Neutrophil (primary cell): Measurements from ENCODE around the gene MLANA.
"Not testable (repeated sequence)": the region's sequence is repeated elsewhere in the genome, so short reads cannot be mapped to it uniquely, and the experiment has no call there.

ENCODE experiments used
- H3K27ac ChIP-seq: fragments of 200-600 bp; sonication (generic); 2 replicates; pipeline ENCODE4 v1.5.1; 2016; ENCODE audit warnings: mild to moderate bottlenecking, moderate library complexity
- H3K27me3 ChIP-seq: fragments of 200-600 bp; sonication (generic); 2 replicates; pipeline ENCODE4 v1.6.0; 2016; ENCODE audit warnings: mild to moderate bottlenecking
- H3K36me3 ChIP-seq: fragments of 200-600 bp; sonication (generic); 2 replicates; pipeline ENCODE4 v1.5.1; 2017
- H3K4me1 ChIP-seq, 2 experiments: fragments of 200-600 bp in 1 of 2; sonication (generic) in 1 of 2; 1 replicate in 1 of 2; 2 replicates in 1 of 2; pipeline versions ENCODE4 v1.5.1 to v1.6.1; 2013 to 2016; ENCODE audit warnings: low read depth in 1 of 2, low read length in 1 of 2, mild to moderate bottlenecking in 1 of 2, moderate library complexity in 1 of 2; ENCODE audit not compliant: control insufficient read depth in 1 of 2, insufficient read depth in 1 of 2
- H3K4me3 ChIP-seq, 2 experiments: fragments of 200-600 bp in 1 of 2; sonication (generic) in 1 of 2; 1 replicate in 1 of 2; 2 replicates in 1 of 2; pipeline ENCODE4 v1.5.1; 2013 to 2016; ENCODE audit warnings: low read depth in 1 of 2, low read length in 1 of 2, mild to moderate bottlenecking in 1 of 2, moderate library complexity in 1 of 2
- H3K9me3 ChIP-seq: fragments of 200-600 bp; sonication (generic); 2 replicates; pipeline ENCODE4 v1.5.1; 2016
- TF ChIP-seq, protein P1 (sequence below): fragments of 200-600 bp; sonication (generic); IDR thresholded peaks from 2 replicates; pipeline ENCODE4 v1.5.1; 2016; ENCODE audit warnings: antibody characterized with exemption

MLANA gene

DNA sequence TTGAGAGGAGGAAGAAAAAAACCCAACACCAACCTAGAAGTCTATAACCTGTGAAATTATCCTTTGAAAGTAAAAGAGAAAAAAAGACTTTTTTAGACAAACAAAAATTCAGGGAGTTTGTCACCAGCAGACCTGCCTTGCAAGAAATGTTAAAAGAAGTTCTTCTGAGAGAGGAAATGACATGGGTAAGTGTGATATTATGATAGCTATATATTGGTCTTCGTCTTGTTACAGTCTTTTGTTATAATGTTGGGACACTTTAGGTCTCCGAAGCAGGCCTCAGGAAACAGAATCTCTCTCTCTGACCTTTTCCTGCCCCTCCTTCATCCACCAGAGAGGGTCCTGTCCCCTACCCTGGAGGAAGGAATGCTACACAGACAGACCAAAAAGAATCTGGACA lies 16.6 kb upstream of the MLANA start:
- Histone ChIP-seq H3K27ac (no peak overlapping the region), H3K4me1 (no peaks in the 10 kb centered on the region), H3K36me3 (no peaks in the 10 kb centered on the region), H3K27me3 (no peaks in the 10 kb centered on the region), H3K4me3 (no peak overlapping the region), H3K9me3 (no peaks in the 10 kb centered on the region)
- TF ChIP-seq, protein P1, sequence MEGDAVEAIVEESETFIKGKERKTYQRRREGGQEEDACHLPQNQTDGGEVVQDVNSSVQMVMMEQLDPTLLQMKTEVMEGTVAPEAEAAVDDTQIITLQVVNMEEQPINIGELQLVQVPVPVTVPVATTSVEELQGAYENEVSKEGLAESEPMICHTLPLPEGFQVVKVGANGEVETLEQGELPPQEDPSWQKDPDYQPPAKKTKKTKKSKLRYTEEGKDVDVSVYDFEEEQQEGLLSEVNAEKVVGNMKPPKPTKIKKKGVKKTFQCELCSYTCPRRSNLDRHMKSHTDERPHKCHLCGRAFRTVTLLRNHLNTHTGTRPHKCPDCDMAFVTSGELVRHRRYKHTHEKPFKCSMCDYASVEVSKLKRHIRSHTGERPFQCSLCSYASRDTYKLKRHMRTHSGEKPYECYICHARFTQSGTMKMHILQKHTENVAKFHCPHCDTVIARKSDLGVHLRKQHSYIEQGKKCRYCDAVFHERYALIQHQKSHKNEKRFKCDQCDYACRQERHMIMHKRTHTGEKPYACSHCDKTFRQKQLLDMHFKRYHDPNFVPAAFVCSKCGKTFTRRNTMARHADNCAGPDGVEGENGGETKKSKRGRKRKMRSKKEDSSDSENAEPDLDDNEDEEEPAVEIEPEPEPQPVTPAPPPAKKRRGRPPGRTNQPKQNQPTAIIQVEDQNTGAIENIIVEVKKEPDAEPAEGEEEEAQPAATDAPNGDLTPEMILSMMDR: no peak

GRCh38 chr9:5876026-5876425 lies 14.7 kb upstream of the MLANA start:
- Histone ChIP-seq H3K9me3 (no peaks in the 10 kb centered on the region), H3K27ac (no peak overlapping the region), H3K27me3 (no peaks in the 10 kb centered on the region), H3K36me3 (no peaks in the 10 kb centered on the region), H3K4me1 (no peaks in the 10 kb centered on the region), H3K4me3 (no peak overlapping the region)
- TF ChIP-seq, protein P1: no peak

DNA sequence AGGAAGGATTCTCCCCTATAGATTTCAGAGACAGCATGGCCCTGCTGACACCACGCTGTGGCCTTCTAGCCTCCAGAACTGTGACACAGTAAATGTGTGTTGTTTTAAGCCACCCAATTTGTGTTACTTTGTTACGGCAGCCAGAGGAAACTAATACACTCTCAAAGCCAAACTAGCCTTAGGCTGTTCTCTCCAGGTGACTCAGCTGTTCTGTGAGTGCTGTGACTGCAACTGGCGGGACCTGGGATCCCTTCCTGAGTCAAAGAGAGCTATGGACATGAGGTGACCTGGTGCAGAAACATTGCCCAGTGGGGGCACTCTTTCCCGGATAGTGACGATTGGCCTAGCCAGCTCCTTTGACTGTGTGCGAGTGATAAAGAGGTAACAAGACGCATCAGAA lies 14.0 kb upstream of the MLANA start:
- H3K9me3 ChIP-seq: no peaks in the 10 kb centered on the region
- H3K36me3 ChIP-seq: no peaks in the 10 kb centered on the region
- H3K4me3 ChIP-seq: no peak overlapping the region
- H3K4me1 ChIP-seq: no peaks in the 10 kb centered on the region
- H3K27me3 ChIP-seq: no peaks in the 10 kb centered on the region
- H3K27ac ChIP-seq: no peak overlapping the region
- TF ChIP-seq, protein P1: no peak

GRCh38 chr9:5879419-5880181 lies 11.1 kb upstream of the MLANA start:
- no peak overlapping the region for H3K4me3 ChIP-seq
- H3K27ac ChIP-seq: no peak overlapping the region
- H3K27me3 ChIP-seq: no peaks in the 10 kb centered on the region
- H3K4me1 ChIP-seq: no peaks in the 10 kb centered on the region
- TF ChIP-seq, protein P1: no peak
- H3K9me3 ChIP-seq: no peaks in the 10 kb centered on the region
- H3K36me3 ChIP-seq: no peaks in the 10 kb centered on the region

DNA sequence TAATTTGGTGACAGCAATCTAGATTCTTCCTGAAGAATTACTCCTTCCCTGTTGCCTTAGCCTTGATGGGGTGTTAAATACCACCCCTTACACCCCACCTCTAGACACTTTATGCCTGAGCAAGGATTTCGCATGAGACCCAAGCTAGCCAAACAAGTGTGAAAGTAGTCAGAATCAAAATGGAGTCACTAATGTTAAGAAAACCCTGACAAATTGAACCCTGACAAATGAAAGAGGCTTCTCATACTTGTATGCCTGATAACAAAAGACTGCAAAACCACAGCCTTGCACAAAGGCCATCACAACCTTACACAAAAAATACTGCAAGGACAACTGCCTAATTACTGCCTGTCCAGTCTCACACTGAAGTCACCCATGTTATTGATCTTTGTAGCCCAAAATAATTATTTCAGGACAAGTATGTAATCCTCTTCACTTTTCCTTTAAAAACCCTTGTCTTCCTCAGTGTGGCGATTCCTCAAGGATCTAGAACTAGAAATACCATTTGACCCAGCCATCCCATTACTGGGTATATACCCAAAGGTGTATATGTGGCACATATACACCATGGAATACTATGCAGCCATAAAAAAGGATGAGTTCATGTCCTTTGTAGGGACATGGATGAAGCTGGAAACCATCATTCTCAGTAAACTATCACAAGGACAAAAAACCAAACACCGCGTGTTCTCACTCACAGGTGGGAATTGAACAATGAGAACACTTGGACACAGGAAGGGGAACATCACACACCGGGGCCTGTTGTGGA lies 8.3 kb upstream of the MLANA start:
- H3K27ac ChIP-seq, H3K4me1 ChIP-seq, H3K9me3 ChIP-seq, H3K36me3 ChIP-seq, H3K4me3 ChIP-seq, H3K27me3 ChIP-seq: not testable (repeated sequence)

GRCh38 chr9:5884191-5884590 lies 6.5 kb upstream of the MLANA start:
- Histone ChIP-seq H3K4me1 (no peaks in the 10 kb centered on the region), H3K27ac (no peak overlapping the region), H3K4me3 (no peak overlapping the region), H3K36me3 (no peaks in the 10 kb centered on the region), H3K27me3 (no peaks in the 10 kb centered on the region), H3K9me3 (no peaks in the 10 kb centered on the region)
- TF ChIP-seq, protein P1: no peak
